GM23248 (cell line): ENCODE data around the gene NMT1. TPM values are rescaled to one million over a fixed set of nuclear protein-coding genes. Genes with fewer than 3 reads are reported as not detected.
A peak's percentile ranks its signal among the peaks of the same experiment; 100 is the strongest.

Experiments used
- DNase-seq: peaks from one replicate; pipeline ENCODE4 v3.0.0-alpha.2; 2015
- H2AFZ ChIP-seq: fragments of 200-600 bp; sonication (generic); 2 replicates; pipeline ENCODE4 v1.6.1; 2016; ENCODE audit warnings: antibody characterized with exemption
- H3F3A ChIP-seq: fragments of 200-600 bp; sonication (generic); 2 replicates; pipeline ENCODE4 v1.6.1; 2016; ENCODE audit warnings: mild to moderate bottlenecking, antibody characterized with exemption, mixed run types; ENCODE audit not compliant: insufficient read depth
- H3K27ac ChIP-seq: fragments of 200-600 bp; sonication (generic); 2 replicates; pipeline ENCODE4 v1.5.1; 2016; ENCODE audit warnings: mild to moderate bottlenecking
- H3K27me3 ChIP-seq: fragments of 200-600 bp; sonication (generic); replicated peaks from 2 replicates; pipeline ENCODE4 v1.6.1; 2016; ENCODE audit warnings: mild to moderate bottlenecking; ENCODE audit not compliant: insufficient read depth
- H3K36me3 ChIP-seq: fragments of 200-600 bp; sonication (generic); 2 replicates; pipeline ENCODE4 v1.6.1; 2016; ENCODE audit warnings: low read depth, mild to moderate bottlenecking
- H3K4me1 ChIP-seq: fragments of 200-600 bp; sonication (generic); 2 replicates; pipeline ENCODE4 v1.6.1; 2016; ENCODE audit warnings: mild to moderate bottlenecking; ENCODE audit not compliant: insufficient read depth
- H3K4me2 ChIP-seq: fragments of 200-600 bp; sonication (generic); one replicate; pipeline ENCODE4 v1.6.1; 2016; ENCODE audit warnings: mild to moderate bottlenecking; ENCODE audit not compliant: unreplicated experiment
- H3K4me3 ChIP-seq: fragments of 200-600 bp; sonication (generic); 2 replicates; pipeline ENCODE4 v1.5.1; 2016; ENCODE audit warnings: mild to moderate bottlenecking
- H3K79me2 ChIP-seq: fragments of 200-600 bp; sonication (generic); 2 replicates; pipeline ENCODE4 v1.6.1; 2016; ENCODE audit warnings: mild to moderate bottlenecking; ENCODE audit not compliant: insufficient read depth
- H3K9ac ChIP-seq: fragments of 200-600 bp; sonication (generic); 2 replicates; pipeline ENCODE4 v1.6.1; 2016; ENCODE audit warnings: mild to moderate bottlenecking
- H3K9me2 ChIP-seq: fragments of 200-600 bp; sonication (generic); 2 replicates; pipeline ENCODE4 v1.6.1; 2016; ENCODE audit warnings: mixed run types, mild to moderate bottlenecking, moderate library complexity; ENCODE audit not compliant: insufficient read depth
- H3K9me3 ChIP-seq: fragments of 200-600 bp; sonication (generic); one replicate; pipeline ENCODE4 v1.6.1; 2017; ENCODE audit warnings: low read depth
- H4K20me1 ChIP-seq: fragments of 200-600 bp; sonication (generic); 2 replicates; pipeline ENCODE4 v1.6.0; 2016; ENCODE audit not compliant: insufficient read depth
- EZH2 ChIP-seq: fragments of 200-600 bp; sonication (generic); IDR thresholded peaks from 2 replicates; pipeline ENCODE4 v1.6.1; 2018; ENCODE audit warnings: antibody characterized with exemption, mild to moderate bottlenecking; ENCODE audit not compliant: insufficient read depth, poor library complexity, severe bottlenecking
- EZH2phosphoT487 ChIP-seq: fragments of 200-600 bp; sonication (generic); IDR thresholded peaks from 2 replicates; pipeline ENCODE4 v1.6.1; 2018; ENCODE audit warnings: antibody characterized with exemption, moderate library complexity, mild to moderate bottlenecking, low read depth; ENCODE audit not compliant: insufficient read depth
- WGBS, 2 experiments: methylation state at CpG; one replicate each; pipeline ENCODE4 v1.1.6; 2015 to 2017; ENCODE audit warnings: low lambda C conversion rate in 2 of 2, low coverage in 1 of 2; ENCODE audit errors: missing lambda C conversion rate in 2 of 2; 5-methylcytosine and 5-hydroxymethylcytosine counted together
- in situ Hi-C: fragments of 300-500 bp; cut with MboI; formaldehyde crosslinking; loops from 2 replicates; pipeline ENCODE4 v1.15.0; 2020
- polyA plus RNA-seq: library from polyadenylated mRNA; unstranded; fragments of >200 nt; fragmentation: Nextera tagmentation; extraction: Ambion mirVana; gene quantifications from 2 replicates; pipeline ENCODE4 v1.2.1, GENCODE V29; 2016
- total RNA-seq: library from RNA; depleted of rRNA; stranded (reverse); fragments of >200 nt; shearing (Covaris generic); gene quantifications from 2 replicates; pipeline ENCODE4 v1.2.3, GENCODE V29; 2014

The NMT1 gene
- total and polyA plus RNA-seq, 2 experiments from 2014 or later: 61.8 to 95.7 TPM

DNA sequence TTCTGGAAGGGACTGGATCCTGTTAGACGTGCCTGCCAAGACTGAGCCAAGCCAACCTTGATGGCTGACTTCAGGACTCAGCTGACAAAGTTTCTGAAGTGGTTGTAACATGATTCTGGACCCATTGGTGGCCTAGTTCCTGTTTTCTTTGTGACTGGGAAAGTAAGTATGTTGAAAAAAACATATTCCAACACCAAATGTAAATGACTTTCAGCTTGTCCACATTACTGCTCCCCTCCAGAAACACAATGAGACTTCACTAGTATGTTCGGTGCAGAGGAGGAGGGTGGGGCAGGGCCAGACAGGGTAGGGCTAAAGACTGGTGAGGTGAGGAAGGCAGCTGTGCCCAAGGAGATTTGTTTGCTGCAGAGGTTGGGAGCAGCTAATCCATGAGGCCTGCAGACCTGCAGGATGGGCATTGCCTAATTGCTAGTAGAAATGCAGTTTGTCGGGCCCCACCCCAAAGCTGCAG, 26.4 kb downstream of the NMT1 start:
- WGBS, 2 experiments: 12 to 21% methylated on average over 3 of the region's 3 CpGs
- peaks cover 65% of the 10 kb centered on the region for H3K79me2 ChIP-seq
- no peak overlapping the region for H3K4me3 ChIP-seq
- no peaks in the 10 kb centered on the region for H3K9me2 ChIP-seq
- peak overlapping the region; percentile 7 for H3K4me2 ChIP-seq
- peaks cover 66% of the 10 kb centered on the region for H3F3A ChIP-seq
- H3K4me1 ChIP-seq: peaks cover 39% of the 10 kb centered on the region
- in situ Hi-C loops: no loop called here
- H2AFZ ChIP-seq: no peak overlapping the region
- TF ChIP-seq EZH2 (no peak), EZH2phosphoT487 (no peak)
- peak; percentile 50 for DNase-seq
- H3K27ac ChIP-seq: peak overlapping the region; percentile 53
- no peaks in the 10 kb centered on the region for H3K9me3 ChIP-seq
- peaks cover 69% of the 10 kb centered on the region for H3K36me3 ChIP-seq
- peak overlapping the region; percentile 22; the same call in 1 of the 2 replicates for H3K9ac ChIP-seq
- H4K20me1 ChIP-seq: no peaks in the 10 kb centered on the region
- H3K27me3 ChIP-seq: no peaks in the 10 kb centered on the region

DNA sequence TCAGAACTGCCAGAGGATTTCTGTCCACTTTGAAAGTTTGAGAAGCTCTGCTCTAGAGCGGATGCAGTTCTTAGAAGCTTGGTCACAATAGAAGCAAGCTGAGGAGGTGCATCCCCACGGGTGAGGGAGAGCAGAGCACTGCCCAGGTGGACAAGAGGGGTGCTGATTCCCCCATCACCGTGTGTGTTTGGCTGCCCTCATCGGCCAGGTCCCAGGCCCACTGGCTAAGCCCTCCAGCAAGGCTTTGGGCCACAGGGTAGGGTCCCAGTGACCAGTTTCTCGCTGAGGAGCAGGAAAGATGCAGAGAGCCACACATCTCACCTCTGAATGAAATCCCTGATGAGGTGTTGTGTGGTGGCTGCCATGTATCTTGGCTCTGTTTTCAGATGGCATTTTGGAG, 26.9 kb downstream of the NMT1 start:
- Histone ChIP-seq H3K27me3 (no peaks in the 10 kb centered on the region), H3K9ac (peak overlapping the region; percentile 22; the same call in 1 of the 2 replicates), H3K27ac (peak overlapping the region; percentile 53), H3K79me2 (peaks cover 60% of the 10 kb centered on the region), H4K20me1 (no peaks in the 10 kb centered on the region), H3K9me2 (no peaks in the 10 kb centered on the region), H3K4me1 (peaks cover 41% of the 10 kb centered on the region), H2AFZ (no peak overlapping the region), H3K36me3 (peaks cover 66% of the 10 kb centered on the region), H3K9me3 (no peaks in the 10 kb centered on the region), H3F3A (peaks cover 68% of the 10 kb centered on the region), H3K4me2 (peak overlapping the region; percentile 7), H3K4me3 (no peak overlapping the region)
- in situ Hi-C loops: no loop called here
- WGBS, 2 experiments: 60 to 61% methylated on average over 5 of the region's 5 CpGs
- TF ChIP-seq EZH2 (no peak), EZH2phosphoT487 (no peak)
- DNase-seq: no peak

GRCh38 chr17:45088741-45089140, 27.6 kb downstream of the NMT1 start:
- Histone ChIP-seq H3K9me3 (no peaks in the 10 kb centered on the region), H3K9ac (no peak overlapping the region), H2AFZ (no peak overlapping the region), H3K4me3 (no peak overlapping the region), H3F3A (peaks cover 75% of the 10 kb centered on the region), H3K27ac (0 out of 2 replicates have a peak overlapping the region, but pooled peaks have one; percentile 12), H4K20me1 (no peaks in the 10 kb centered on the region), H3K4me1 (peaks cover 49% of the 10 kb centered on the region), H3K79me2 (peaks cover 53% of the 10 kb centered on the region), H3K9me2 (no peaks in the 10 kb centered on the region), H3K36me3 (peaks cover 63% of the 10 kb centered on the region), H3K27me3 (no peaks in the 10 kb centered on the region), H3K4me2 (no peak overlapping the region)
- no peak for TF ChIP-seq EZH2
- no peak for TF ChIP-seq EZH2phosphoT487
- in situ Hi-C loops: no loop called here
- WGBS, 2 experiments: 87 to 91% methylated on average over 3 of the region's 3 CpGs
- DNase-seq: no peak

DNA sequence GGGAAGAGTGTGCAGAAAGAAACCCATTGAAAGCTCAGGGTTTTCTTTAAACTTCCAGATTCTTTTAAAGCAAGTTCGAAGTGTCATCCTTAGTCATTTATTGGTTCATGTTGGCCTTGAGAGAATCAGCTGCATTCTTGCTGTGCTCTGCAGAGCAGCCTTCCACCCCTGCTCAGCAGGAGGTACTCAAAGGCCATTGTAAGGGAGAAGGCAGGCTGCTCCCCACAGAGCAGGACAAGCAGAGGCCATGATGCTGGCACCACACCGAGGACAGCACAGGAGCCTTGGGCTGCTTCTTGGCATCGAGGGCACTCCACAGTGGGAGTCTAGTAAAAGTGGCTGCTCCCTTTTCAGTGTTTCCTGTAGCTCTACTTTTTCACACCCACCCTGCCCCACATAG, 29.6 kb downstream of the NMT1 start:
- no peak overlapping the region for H2AFZ ChIP-seq
- no peaks in the 10 kb centered on the region for H3K27me3 ChIP-seq

More for the DNA sequence above, 29.6 kb downstream of the NMT1 start:
- H3K9me2 ChIP-seq: no peaks in the 10 kb centered on the region
- H3K9ac ChIP-seq: peak overlapping the region; percentile 30; the same call in 1 of the 2 replicates
- peaks cover 67% of the 10 kb centered on the region for H3F3A ChIP-seq
- H3K4me2 ChIP-seq: peak overlapping the region; percentile 16
- no peaks in the 10 kb centered on the region for H3K9me3 ChIP-seq
- peak overlapping the region; percentile 96 for H3K27ac ChIP-seq
- H3K36me3 ChIP-seq: peaks cover 57% of the 10 kb centered on the region
- H3K4me3 ChIP-seq: no peak overlapping the region
- no peaks in the 10 kb centered on the region for H4K20me1 ChIP-seq
- no peak for TF ChIP-seq EZH2phosphoT487
- no peak for TF ChIP-seq EZH2
- WGBS, 2 experiments: 69 to 76% methylated on average over 3 of the region's 3 CpGs
- H3K4me1 ChIP-seq: peaks cover 54% of the 10 kb centered on the region
- peaks cover 51% of the 10 kb centered on the region for H3K79me2 ChIP-seq
- DNase-seq: peak; percentile 66
- in situ Hi-C loops: no loop called here
